Osteoblast (primary cell): ENCODE measurements around the gene WNT3A. TPM values are rescaled to one million over a fixed set of nuclear protein-coding genes. Genes with fewer than 3 reads are reported as not detected.

Experiments used
- DNase-seq: peaks from one replicate; pipeline ENCODE4 v3.0.0; 2011; ENCODE audit warnings: low spot score, mixed read lengths; ENCODE audit not compliant: insufficient read length; ENCODE audit errors: missing footprints
- H2AFZ ChIP-seq: 2 replicates; pipeline ENCODE4 v1.6.0; 2011; ENCODE audit warnings: mild to moderate bottlenecking, low read length
- H3K27ac ChIP-seq: 2 replicates; pipeline ENCODE4 v1.5.1; 2011; ENCODE audit warnings: mild to moderate bottlenecking, low read depth, low read length, moderate library complexity
- H3K27me3 ChIP-seq: 2 replicates; pipeline ENCODE4 v1.6.0; 2012; ENCODE audit warnings: mild to moderate bottlenecking, control low read depth, inconsistent platforms, low read length, moderate library complexity; ENCODE audit not compliant: insufficient read depth
- H3K36me3 ChIP-seq: 2 replicates; pipeline ENCODE4 v1.5.1; 2011; ENCODE audit warnings: mild to moderate bottlenecking, low read length, control low read depth, moderate library complexity; ENCODE audit not compliant: insufficient read depth
- H3K4me1 ChIP-seq: 2 replicates; pipeline ENCODE4 v1.5.1; 2011; ENCODE audit warnings: mild to moderate bottlenecking, low read length, control low read depth, moderate library complexity; ENCODE audit not compliant: insufficient read depth
- H3K4me2 ChIP-seq: 2 replicates; pipeline ENCODE4 v1.6.0; 2011; ENCODE audit warnings: mild to moderate bottlenecking, low read length; ENCODE audit not compliant: insufficient read depth
- H3K4me3 ChIP-seq: fragments of 200-600 bp; sonication (generic); 3 replicates; pipeline ENCODE4 v1.5.1; 2012; ENCODE audit warnings: mild to moderate bottlenecking, low read length, inconsistent platforms; ENCODE audit not compliant: insufficient read depth
- H3K79me2 ChIP-seq: 2 replicates; pipeline ENCODE4 v1.6.0; 2012; ENCODE audit warnings: mild to moderate bottlenecking, low read length, control low read depth, inconsistent platforms; ENCODE audit not compliant: insufficient read depth
- H3K9me3 ChIP-seq: 2 replicates; pipeline ENCODE4 v1.5.1; 2011; ENCODE audit warnings: low read depth, low read length, control low read depth
- H4K20me1 ChIP-seq: 2 replicates; pipeline ENCODE4 v1.6.0; 2012; ENCODE audit warnings: mild to moderate bottlenecking, low read length, control low read depth; ENCODE audit not compliant: insufficient read depth
- CTCF ChIP-seq: IDR thresholded peaks from 2 replicates; pipeline ENCODE4 v1.5.1; 2011; ENCODE audit warnings: mild to moderate bottlenecking, low read depth, low read length, moderate library complexity; ENCODE audit errors: extremely low read depth
- total RNA-seq: library from RNA; depleted of rRNA; stranded (reverse); fragments of >200 nt; gene quantifications from 2 replicates; pipeline ENCODE4 v1.2.3, GENCODE V29; 2012

Gene WNT3A
- total RNA-seq, 1 donor, result not detected

- Histone ChIP-seq H3K27me3 (peaks cover 46% of the 10 kb centered on the region), H3K36me3 (no peaks in the 10 kb centered on the region), H2AFZ (no peak overlapping the region), H3K9me3 (no peaks in the 10 kb centered on the region), H3K4me2 (no peak overlapping the region), H3K27ac (no peak overlapping the region), H3K4me1 (peaks cover 9% of the 10 kb centered on the region), H4K20me1 (no peaks in the 10 kb centered on the region), H3K4me3 (no peak overlapping the region), H3K79me2 (no peaks in the 10 kb centered on the region)
- TF ChIP-seq CTCF, result no peak
- peak; percentile 79 for DNase-seq
Observed at GRCh38 chr1:228010921-228011320, 4.1 kb downstream of the WNT3A start.

GRCh38 chr1:228011721-228012311 is 5.0 kb downstream of the WNT3A start:
- Histone ChIP-seq H3K9me3 (no peaks in the 10 kb centered on the region), H3K27ac (no peak overlapping the region), H3K36me3 (no peaks in the 10 kb centered on the region), H3K4me1 (peaks cover 9% of the 10 kb centered on the region), H3K79me2 (no peaks in the 10 kb centered on the region), H3K4me2 (no peak overlapping the region), H3K4me3 (no peak overlapping the region), H4K20me1 (no peaks in the 10 kb centered on the region), H2AFZ (no peak overlapping the region), H3K27me3 (peaks cover 41% of the 10 kb centered on the region)
- DNase-seq, result peak; percentile 89
- TF ChIP-seq CTCF, result no peak

GRCh38 chr1:228012555-228012954 is 5.8 kb downstream of the WNT3A start:
- no peaks in the 10 kb centered on the region for H4K20me1 ChIP-seq
- H3K36me3 ChIP-seq, result no peaks in the 10 kb centered on the region
- H2AFZ ChIP-seq, result no peak overlapping the region
- H3K27ac ChIP-seq, result no peak overlapping the region
- no peaks in the 10 kb centered on the region for H3K9me3 ChIP-seq
- no peak overlapping the region for H3K4me3 ChIP-seq
- TF ChIP-seq CTCF, result no peak
- no peaks in the 10 kb centered on the region for H3K79me2 ChIP-seq
- H3K4me1 ChIP-seq, result peaks cover 9% of the 10 kb centered on the region
- H3K4me2 ChIP-seq, result no peak overlapping the region
- peaks cover 34% of the 10 kb centered on the region for H3K27me3 ChIP-seq
- DNase-seq, result peak; percentile 72

- Histone ChIP-seq H3K4me1 (peaks cover 9% of the 10 kb centered on the region), H3K9me3 (no peaks in the 10 kb centered on the region), H3K27ac (no peak overlapping the region), H3K4me3 (no peak overlapping the region), H3K79me2 (no peaks in the 10 kb centered on the region), H4K20me1 (no peaks in the 10 kb centered on the region), H2AFZ (no peak overlapping the region), H3K4me2 (no peak overlapping the region), H3K36me3 (no peaks in the 10 kb centered on the region), H3K27me3 (peaks cover 27% of the 10 kb centered on the region)
- peak; percentile 81 for DNase-seq
- TF ChIP-seq CTCF, result no peak
Observed at GRCh38 chr1:228013131-228013934, 6.5 kb downstream of the WNT3A start.
